ENCODE measurements around the gene HS3ST6.
"Not testable (repeated sequence)": the region's sequence is repeated elsewhere in the genome, so short reads cannot be mapped to it uniquely, and the experiment has no call there.

Gene HS3ST6

DNA sequence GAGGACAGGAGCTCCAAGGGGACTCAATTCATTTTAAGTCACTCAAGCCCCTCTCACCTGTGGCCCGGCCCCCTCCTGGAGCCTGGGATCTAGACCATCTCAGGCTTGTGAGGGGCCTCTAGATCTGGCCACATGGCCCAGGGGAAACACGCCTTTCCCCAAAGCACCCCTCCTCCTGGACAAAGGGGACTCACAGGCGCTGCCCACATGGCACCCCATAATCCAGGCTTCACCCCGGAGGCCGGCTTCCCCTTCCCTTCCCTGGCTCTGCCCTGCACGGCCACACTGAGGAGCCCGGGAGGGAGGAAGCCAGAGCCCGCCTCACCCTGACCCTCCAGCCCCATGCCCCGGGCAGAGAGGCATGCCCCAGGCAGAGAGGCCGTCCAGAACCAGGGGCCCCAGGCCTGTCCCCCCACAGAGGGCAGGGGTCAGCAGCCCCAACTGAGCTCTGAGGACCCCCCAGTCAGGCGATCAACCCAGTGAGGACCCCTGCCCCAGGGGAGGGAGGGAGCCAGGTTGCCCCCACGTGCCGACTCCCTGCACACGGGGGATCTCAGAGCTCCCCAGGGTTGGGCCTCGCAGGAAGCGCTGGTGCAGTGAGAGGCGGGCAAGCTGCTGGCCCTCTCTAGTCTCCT, 10.9 kb downstream of the HS3ST6 start:
- DNase-seq (ENCODE audit: low spot score): no peak

DNA sequence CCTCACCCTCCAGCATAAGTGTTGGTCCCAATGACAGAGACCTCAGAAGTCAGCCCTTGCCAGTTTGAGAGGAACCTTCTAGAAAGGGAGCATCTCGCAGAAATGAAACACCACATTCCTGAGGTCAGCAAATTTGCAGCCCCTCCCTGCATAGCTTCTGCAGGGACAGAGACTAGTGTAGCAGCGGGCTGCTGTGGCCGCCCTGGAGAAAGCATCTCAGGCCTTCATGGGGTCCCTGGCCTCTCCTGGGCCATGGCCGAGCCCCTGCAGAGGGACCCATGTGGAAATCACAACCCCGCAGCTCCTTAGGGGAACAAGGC, 11.4 kb downstream of the HS3ST6 start:
- no peak for DNase-seq (ENCODE audit: low spot score)

DNA sequence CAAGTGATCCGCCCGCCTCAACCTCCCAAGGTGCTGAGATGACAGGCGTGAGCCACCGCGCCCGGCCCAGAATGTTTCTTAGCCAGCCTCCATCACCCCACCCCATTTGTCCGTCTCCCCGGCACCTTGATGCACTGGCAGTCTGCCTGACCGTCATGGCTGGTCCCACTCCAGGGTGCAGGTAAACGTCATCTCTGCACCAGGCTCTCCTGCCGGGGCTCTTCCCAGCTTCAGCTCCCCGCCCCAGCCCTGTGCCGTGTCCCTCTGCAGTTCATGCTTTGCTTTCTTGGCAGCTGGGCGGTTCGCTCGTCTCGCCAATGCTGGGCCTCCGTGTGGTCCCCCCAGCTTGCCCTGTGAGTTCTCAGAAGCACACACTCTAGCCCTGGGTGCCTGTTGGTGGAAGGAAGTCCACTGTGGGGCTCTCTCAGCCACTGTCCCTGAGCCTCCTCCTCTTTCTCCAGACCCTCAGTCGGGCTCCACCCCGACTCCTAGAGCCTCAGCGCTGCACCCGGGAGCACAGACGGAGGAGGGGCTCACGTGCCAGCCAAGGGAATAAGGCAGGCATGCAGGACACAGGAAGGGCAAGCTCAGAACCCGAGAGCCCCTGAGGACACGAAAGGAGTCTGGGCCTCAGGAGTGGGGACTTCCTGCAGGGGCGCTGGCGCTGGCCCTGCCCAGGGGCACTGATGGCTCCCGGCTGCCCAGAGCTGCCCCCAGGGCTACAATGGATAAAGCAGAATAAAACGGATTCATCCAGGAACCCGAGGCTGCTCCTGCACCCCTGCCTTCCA, 12.0 kb downstream of the HS3ST6 start:
- no peak for DNase-seq (ENCODE audit: low spot score)

DNA sequence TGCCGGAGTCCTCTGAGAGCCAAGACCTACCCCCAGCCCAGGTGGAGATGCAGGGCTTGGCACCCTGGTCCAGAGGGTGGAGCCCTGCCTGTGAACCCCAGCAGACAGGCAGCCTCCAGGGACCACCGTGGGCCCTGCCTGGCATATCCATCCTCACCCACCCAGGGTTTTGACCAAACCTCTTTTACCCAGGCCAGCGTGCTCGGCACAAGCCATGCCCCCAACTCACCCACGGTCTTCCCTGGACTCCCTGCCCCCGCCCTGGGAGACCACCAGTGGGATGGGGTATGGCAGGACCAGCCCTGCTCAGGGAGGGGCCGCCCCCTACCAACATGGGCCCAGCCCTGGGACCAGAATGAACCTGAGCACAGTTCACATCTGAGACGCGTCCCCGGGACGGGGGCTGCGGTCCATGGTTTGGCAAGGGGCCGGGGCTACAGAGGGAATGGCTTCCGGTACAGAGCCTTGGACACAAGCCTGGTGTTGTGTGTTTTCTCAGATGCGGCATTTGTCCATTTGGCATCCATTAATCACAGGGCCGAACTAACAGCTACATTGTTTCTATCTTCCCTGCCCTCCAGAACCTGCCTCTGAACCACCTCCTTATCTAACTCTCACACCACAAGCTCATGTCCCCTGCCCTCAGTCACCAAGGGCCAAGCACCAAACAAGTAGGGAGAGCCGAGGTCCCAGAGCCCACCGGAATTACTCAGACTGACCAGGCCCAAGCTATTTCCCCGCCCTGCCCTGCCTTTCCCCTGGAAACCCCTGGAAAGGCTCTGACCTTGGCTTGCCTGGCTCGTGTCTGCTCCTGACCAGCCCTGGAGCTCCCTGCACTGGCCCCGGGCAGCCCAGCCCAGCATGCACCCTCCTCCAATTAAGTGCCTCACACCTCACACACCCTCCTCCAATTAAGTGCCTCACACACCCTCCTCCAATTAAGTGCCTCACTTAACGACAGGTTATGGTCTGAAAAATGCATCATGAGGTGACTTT, 14.1 kb downstream of the HS3ST6 start:
- no peak for DNase-seq (ENCODE audit: low spot score)

DNA sequence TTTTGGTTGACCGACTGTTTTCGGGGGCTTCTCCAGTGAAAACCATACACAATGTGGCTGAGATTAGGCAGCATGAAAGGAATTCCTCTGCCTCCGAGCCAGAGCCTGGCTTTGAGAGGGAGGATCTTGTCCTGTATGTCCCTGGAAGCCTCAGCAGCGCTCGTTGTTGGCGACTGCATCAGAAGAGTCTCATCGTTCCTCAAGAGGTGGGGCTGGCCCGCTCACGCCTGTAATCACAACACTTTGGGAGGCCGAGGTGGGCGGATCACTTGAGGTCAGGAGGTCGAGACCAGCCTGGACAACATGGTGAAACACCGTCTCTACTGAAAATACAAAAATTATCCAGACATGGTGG, 15.0 kb downstream of the HS3ST6 start:
- DNase-seq (ENCODE audit: low spot score): no peak

DNA sequence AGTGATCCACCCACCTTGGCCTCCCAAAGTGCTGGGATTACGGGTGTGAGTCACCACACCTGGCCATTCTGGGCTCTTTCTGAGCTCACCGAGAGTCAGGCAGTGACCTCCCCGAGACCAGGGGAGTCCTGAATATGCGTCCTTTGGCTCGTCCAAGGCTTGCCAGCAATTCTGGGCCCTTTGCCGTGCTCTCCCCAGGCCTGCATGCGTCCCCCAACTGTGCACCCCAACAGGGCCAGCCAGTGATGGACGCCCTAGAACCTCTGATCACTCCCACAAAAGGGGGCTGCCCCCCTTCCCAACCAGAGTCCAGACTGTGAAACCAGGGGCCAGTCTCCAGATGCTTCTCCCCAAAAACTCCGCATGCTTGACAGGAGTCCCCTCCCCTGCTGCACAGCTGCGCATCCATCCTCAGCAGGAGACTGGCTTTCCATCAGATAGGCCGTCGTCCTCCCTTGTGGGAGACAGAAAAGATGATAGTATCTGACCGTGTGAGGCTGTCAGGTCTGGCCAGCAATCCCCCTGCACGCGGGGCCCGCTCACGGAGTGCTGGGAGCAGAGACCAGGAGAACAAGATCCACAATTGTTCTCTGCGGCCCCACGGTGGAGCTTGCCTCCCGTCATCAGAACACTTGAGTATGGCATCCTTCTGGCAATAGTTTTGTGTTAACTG, 15.5 kb downstream of the HS3ST6 start:
- no peak for DNase-seq (ENCODE audit: low spot score)

DNA sequence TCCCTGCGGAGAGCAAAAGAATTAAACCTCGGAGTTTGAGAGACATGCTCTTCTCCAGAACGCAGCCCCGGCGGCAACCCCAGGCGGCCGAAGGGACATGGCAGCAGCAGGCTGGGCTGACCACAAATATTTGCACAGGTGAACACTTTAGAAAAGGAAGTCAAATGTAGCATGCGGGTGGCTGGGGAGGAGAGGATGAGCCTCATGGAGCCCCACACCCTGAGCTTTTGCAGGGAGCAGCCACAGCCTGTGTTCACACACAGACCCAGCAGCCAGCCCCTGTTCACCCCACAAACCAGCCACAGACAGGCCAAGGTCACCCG, 17.8 kb downstream of the HS3ST6 start:
- DNase-seq (ENCODE audit: low spot score): no peak

DNA sequence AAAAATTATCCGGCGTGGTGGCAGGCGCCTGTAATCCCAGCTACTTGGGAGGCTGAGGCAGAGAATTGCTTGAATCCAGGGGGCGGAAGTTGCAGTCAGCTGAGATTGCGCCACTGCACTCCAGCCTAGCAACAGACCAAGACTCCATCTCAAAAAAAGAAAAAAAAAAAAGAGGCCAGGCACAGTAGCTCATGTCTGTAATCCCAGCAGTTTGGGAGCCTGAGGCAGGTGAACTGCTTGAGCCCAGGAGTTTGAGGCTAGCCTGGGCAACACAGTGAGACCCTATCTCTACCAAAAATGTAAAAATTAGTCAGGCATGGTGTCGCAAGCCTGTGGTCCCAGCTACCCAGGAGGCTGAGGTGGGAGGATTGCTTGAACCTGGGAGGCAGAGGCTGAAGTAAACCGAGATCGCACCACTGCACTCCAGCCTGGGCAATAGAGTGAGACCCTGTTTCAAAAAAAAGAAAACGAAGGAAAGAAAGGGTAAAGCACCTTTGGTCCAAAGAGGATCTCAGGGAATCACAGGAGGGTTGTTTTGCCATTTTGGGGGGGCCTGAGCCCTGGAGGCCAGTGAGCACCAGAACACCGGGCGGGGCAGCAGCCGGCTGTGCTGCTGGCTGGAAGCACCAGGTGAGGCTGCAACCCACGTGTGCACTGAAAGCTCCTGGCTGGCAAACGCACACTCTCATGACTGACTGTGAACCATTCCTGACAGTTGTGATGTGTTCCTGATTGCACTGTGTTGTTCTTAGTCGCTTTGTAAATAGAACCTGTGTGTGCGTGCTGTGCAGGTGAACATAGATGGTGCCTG, 18.4 kb downstream of the HS3ST6 start:
- peak; percentile 65 for DNase-seq (ENCODE audit: low spot score)

DNA sequence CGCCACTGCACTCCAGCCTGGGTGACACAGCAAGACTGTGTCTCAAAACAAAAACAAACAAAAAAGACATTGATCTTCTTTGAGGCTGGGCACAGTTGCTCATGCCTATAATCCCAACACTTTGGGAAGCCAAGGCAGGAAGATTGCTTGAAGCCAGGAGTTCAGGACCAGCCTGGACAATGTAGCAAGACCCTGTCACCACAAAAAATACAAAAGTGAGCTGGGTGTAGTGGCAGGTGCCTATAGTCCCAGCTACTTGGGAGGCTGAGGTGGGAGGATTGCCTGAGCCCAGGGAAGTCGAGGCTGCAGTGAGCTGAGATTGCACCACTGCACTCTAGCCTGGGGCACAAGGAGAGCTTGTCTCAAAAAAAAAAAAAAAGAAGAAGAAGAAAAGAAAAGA, 20.5 kb downstream of the HS3ST6 start:
- not testable (repeated sequence) for DNase-seq (ENCODE audit: low spot score)

DNA sequence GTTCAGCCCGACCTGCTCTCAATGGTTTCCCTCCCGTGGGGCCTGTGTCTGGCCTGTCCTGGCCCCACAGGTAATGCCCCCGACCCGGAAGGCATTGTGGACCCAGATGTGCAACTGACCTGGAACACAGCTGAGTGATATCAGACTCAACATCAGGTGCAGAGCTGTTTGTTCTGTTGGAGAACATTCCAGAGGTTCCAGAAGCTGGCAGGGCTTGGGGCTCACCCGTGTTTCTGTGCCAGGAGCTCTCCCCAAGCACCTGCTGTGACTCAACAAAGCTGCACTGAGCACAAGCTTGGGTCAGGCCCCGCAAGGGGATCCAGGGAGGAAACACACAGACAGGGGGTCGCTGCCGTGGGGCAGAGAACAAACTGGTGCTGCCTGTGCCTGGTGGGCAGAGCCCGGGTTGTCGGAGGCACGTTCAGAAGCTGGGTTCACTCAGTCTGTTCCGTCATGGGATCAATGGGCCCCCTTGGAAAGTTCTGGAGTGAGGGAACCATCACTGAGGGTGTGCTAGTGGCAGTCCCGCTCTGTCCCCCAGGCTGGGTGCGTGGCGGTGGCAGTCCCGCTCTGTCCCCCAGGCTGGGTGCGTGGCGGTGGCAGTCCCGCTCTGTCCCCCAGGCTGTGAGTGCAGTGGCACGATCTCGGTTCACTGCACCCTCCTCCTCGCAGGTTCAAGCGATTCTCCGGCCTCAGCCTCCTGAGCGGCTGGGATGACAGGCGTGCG, 22.1 kb downstream of the HS3ST6 start:
- no peak for DNase-seq (ENCODE audit: low spot score)

DNA sequence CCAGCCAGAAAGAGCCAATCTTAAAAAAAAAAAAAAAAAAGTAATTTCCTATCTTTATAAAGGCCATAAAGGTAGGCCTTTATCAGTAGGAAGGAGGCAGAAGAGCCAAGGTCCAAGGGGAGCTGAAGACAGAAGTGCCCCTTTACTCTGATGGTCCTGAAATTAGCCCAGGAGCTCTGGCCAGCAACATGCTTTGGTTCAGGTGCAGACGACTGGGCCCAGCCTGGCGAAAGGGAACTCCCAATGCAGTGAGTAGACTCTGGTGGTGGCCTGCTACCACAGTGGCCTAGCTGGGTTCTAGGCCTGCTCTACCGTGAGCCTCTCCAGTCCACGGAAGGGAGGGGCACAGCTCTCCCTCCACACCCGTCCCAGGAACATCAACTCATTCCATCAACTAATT, 23.1 kb downstream of the HS3ST6 start:
- DNase-seq (ENCODE audit: low spot score): no peak

DNA sequence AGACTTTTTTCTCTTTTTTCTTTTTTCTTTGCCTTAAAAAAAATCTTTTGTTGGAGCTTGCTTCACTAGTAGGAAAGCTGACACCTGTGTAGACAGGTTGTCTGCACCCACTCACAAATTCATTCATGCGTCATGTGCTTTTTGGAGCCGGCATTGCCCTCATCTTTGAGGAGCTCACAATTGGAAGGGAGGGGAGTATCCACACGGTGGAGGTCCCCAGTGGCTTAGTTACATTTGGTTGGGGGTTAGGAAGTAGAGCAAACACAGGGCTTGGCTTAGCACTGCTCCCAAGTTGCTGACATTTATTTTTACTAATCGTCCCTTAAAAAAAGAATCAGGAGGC, 27.5 kb downstream of the HS3ST6 start:
- DNase-seq (ENCODE audit: low spot score): no peak

DNA sequence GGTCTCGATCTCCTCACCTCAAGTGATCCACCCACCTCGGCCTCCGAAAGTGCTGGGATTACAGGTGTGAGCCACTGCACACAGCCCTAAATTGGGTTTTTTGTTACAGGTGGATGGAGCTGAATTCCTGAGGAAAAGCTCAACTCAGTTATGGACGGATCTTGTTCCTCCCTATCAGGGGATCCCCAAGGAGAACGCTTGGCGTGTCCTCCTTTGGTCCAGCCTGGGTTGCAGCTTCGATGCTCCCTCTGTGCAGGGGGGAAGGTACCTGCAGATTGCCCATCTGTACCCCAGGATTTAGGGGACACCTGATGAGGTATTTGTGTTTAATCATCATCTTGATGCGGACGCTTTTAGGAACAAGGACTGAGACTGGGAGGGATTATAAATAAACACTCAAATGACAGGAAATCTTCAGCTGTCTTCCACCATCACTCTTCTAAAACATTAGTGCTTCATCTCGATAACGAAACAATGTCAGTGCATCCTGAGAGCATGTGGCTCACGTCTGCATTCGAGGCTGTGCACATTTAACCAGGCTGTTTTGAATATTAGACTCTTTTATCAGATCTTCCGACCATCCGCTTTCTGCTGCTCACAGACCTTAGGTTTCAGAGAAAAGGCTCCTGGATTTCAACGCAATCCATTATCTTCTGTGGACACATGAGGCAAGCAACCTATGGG, 28.0 kb downstream of the HS3ST6 start:
- no peak for DNase-seq (ENCODE audit: low spot score)

DNA sequence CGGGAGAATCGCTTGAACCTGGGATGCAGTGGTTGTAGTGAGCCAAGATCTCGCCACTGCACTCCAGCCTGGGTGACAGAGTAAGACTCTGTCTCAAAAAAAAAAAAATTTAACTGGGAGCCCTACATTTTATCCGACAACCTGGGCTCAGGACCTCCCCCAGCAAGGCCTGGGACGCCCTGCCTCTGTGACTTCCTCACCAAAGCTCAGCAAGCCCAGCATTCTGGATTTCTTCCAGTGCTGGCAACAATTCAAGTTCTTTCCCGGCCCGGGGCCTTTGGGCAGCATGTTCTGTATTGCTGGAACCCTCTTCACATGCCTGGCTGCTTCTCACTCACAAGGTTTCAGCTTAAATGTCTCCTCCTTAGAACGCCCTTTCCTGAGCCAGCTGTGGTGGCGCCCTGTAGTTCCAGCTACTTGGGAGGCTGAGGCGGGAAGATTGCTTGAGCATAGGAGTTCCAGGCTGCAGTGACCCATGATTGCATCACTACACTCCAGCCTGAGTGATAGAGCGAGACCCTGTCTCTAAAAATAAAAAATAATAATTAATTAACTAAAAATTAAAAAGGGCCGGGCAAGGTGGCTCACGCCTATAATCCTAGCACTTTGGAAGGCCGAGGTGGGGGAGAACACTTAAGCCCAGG, 30.4 kb downstream of the HS3ST6 start:
- no peak for DNase-seq (ENCODE audit: low spot score)

DNA sequence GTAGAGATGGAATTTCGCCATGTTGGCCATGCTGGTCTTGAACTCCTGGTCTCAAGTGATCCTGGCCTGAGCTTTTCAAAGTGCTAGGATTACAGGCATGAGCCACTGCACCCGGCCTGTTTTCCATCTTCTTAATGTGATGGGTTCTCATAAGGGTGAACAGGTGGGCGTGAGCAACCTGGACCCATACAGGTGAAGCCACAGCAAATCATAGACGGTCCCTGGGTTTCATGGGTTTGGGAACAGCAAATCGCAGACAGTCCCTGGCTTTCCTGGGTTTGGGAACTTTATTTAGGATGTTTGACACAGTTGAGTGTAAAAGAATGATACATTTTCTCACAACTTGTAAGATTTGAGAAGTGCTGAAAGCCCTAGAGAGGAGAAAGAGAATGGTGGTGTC, 33.3 kb downstream of the HS3ST6 start:
- no peak for DNase-seq (ENCODE audit: low spot score)

DNA sequence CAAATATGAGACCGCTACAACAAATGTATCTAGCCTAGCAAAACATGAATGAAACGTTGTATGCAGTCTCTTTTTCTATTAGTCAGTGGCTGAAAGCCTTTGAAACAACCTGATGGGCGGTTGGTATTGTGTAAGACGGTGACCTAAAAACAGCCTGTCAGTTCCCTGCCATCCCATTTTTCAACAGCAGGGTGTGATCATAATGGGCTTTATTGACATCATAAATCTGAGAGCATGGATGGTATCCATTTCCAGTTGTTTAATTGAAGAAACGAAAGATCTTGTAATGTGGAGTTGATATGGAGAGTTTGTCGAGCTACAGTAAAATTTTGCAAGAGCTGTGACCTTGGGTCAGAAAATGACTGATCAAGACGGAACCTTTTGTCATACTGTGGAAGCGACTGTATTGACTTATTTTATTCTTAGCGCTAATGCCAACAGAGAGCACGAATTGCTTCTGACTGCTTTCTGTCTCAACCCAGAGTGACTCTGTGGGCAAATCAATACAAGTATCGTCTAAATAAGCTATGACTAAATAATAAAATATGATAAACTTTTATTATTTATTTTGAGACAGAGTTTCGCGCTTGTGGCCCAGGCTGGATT, 34.0 kb downstream of the HS3ST6 start:
- peak; percentile 32 for DNase-seq (ENCODE audit: low spot score)

DNA sequence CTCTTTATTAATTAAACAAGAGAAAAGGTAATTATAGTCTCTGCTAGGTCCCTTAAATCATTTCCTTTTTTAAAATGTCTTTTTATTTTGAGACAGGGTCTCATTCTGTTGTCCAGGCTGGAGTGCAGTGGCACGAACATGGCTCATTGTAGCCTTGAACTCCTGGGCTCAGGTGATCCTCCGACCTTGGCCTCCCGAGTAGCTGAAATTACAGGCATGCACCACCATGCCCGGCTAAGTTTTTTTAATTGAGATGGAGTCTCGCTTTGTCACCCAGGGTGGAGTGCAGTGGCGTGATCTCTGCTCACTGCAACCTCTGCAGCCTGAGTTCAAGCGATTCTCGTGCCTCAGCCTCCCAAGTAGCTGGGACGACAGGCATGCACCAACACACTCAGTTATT, 37.0 kb downstream of the HS3ST6 start:
- not testable (repeated sequence) for DNase-seq (ENCODE audit: low spot score)

DNA sequence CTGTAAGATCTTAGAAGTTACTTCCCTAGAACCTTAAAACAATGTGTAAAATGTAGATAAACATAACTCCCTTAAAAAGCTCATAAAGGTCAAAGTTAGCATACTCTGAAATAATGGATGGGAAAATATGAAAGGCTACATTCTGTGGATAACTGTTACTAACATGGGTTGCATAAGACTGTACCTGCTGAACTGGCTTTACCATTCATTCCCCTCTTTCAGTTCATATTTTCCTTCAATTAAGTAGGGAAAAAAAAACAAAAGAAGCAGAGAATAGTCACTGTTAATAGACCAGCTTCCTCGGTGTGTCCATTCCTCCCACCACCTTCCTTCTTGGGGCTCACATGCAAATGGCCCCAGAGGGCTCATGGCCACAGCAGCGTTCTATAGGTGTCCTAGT, 38.7 kb downstream of the HS3ST6 start:
- DNase-seq (ENCODE audit: low spot score): no peak

DNA sequence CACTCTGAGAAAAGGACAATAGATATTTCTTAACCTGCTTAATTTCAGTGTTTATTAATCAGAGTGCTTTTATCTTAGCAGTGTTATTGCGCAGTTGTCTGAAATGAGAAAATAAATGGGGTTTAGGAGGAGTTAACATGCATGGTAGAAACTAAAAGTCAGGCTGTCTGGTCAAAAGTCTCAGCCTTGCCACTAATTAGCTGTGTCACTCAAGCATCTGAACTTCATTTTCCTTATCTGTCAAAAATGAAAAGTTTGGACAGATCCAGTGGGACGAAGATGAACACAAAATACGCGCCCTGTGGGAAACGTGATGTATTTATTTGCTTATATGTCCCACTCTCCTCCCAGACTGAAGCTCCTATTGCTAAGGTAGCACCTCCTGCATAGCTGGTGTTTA, 40.0 kb downstream of the HS3ST6 start:
- no peak for DNase-seq (ENCODE audit: low spot score)

DNA sequence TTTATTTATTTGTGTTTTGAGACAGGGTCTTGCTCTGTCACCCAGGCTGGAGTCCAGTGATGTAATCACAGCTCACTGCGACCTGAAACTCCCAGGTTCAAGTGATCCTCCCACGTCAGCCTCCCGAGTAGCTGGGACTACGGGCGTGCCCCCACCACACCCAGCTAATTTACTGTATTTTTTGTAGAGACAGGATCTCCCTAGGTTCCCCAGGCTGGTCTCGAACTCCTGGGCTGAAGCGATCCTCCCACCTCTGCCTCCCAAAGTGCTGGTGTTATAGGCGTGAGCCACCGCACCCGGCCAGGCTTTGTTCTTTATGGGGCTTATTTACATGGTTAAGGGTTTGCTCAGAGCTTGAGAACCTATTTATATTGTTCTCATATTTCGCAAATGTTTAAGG, 40.4 kb downstream of the HS3ST6 start:
- no peak for DNase-seq (ENCODE audit: low spot score)
